B cell (primary cell): ENCODE results near the gene DPYSL3. TPM values are rescaled to one million over a fixed set of nuclear protein-coding genes. Genes with fewer than 3 reads are reported as not detected.

Experiments
- ATAC-seq: fragments of 200-7000 bp; cut with Tn5 transposase; one replicate; pipeline ENCODE4 v1.10.0; 2021; ENCODE audit warnings: low read depth, mild to moderate bottlenecking, moderate number of reproducible peaks, moderate library complexity
- CTCF ChIA-PET: fragments of 350-600 bp; sonication (Branson Sonifier 250); formaldehyde crosslinking; loops from one replicate; lab custom pipeline; 2021; ENCODE audit warnings: antibody characterized with exemption, inconsistent platforms; lab: Charles Lee
- POLR2A ChIA-PET: fragments of 350-600 bp; sonication (Branson Sonifier 250); formaldehyde crosslinking; loops from one replicate; lab custom pipeline; 2021; ENCODE audit warnings: antibody characterized with exemption; lab: Charles Lee
- DNase-seq: peaks from one replicate; pipeline ENCODE4 v3.0.0; 2013
- H2AFZ ChIP-seq: 2 replicates; pipeline ENCODE4 v1.6.1; 2012; ENCODE audit warnings: mild to moderate bottlenecking, low read depth, low read length; ENCODE audit not compliant: insufficient read depth, poor library complexity, severe bottlenecking
- H3K27ac ChIP-seq, 2 donors: 1 replicate in 1 of 2; 2 replicates in 1 of 2; pipeline ENCODE4 v1.5.1; 2012 to 2013; ENCODE audit warnings: low read length in 2 of 2, mild to moderate bottlenecking in 2 of 2, moderate library complexity in 1 of 2
- H3K27me3 ChIP-seq, 4 experiments: fragments of 200-600 bp in 1 of 4; sonication (generic) in 1 of 4; replicated peaks in 1 of 4; 1 replicate in 2 of 4; 2 replicates in 2 of 4; pipeline versions ENCODE4 v1.6.1 to v1.7.0; 2013 to 2016; ENCODE audit warnings: low read length in 3 of 4, mild to moderate bottlenecking in 2 of 4, mixed read lengths in 1 of 4, moderate library complexity in 1 of 4; ENCODE audit not compliant: insufficient read depth in 4 of 4, control insufficient read depth in 3 of 4; ENCODE audit errors: control extremely low read depth in 1 of 4
- H3K36me3 ChIP-seq, 2 experiments: replicated peaks in 1 of 2; 1 replicate in 1 of 2; 2 replicates in 1 of 2; pipeline versions ENCODE4 v1.6.1 to v1.7.1; 2013; ENCODE audit warnings: low read length in 1 of 2; ENCODE audit not compliant: insufficient read depth in 2 of 2, control insufficient read depth in 1 of 2; ENCODE audit errors: control extremely low read depth in 1 of 2, extremely low read depth in 1 of 2
- H3K4me1 ChIP-seq, 2 donors: fragments of 200-600 bp in 1 of 2; sonication (generic) in 1 of 2; 1 replicate in 1 of 2; 2 replicates in 1 of 2; pipeline versions ENCODE4 v1.5.1 to v1.6.1; 2013 to 2017; ENCODE audit warnings: low read length in 2 of 2; ENCODE audit not compliant: control insufficient read depth in 2 of 2, insufficient read depth in 2 of 2
- H3K4me2 ChIP-seq: replicated peaks from 2 replicates; pipeline ENCODE3; 2012; ENCODE audit warnings: mild to moderate bottlenecking, low read depth, low read length; ENCODE audit not compliant: poor library complexity, severe bottlenecking
- H3K4me3 ChIP-seq, 5 experiments: fragments of 200-600 bp in 1 of 5; sonication (generic) in 1 of 5; 1 replicate in 3 of 5; 2 replicates in 2 of 5; pipeline versions ENCODE4 v1.5.1 to v1.7.0; 2011 to 2016; ENCODE audit warnings: low read length in 4 of 5, mild to moderate bottlenecking in 4 of 5, low read depth in 2 of 5, control low read depth in 1 of 5, moderate library complexity in 1 of 5; ENCODE audit not compliant: insufficient read depth in 1 of 5; ENCODE audit errors: control extremely low read depth in 1 of 5, extremely low read depth in 1 of 5
- H3K79me2 ChIP-seq: fragments of 200-600 bp; sonication (generic); one replicate; pipeline ENCODE4 v1.6.0; 2016; ENCODE audit warnings: low read length; ENCODE audit not compliant: control insufficient read depth, insufficient read depth
- H3K9ac ChIP-seq: fragments of 200-600 bp; sonication (generic); 2 replicates; pipeline ENCODE4 v1.6.1; 2017; ENCODE audit warnings: mild to moderate bottlenecking, low read length, moderate library complexity
- H3K9me3 ChIP-seq, 3 donors: one replicate each; pipeline versions ENCODE4 v1.6.1 to v1.7.1; 2013; ENCODE audit warnings: low read length in 2 of 3; ENCODE audit not compliant: control insufficient read depth in 2 of 3, insufficient read depth in 1 of 3; ENCODE audit errors: control extremely low read depth in 1 of 3
- H4K20me1 ChIP-seq: 2 replicates; pipeline ENCODE4 v1.6.0; 2012; ENCODE audit warnings: mild to moderate bottlenecking, low read length; ENCODE audit not compliant: insufficient read depth, control insufficient read depth, poor library complexity, severe bottlenecking
- H3K27ac Mint-ChIP-seq: one replicate; pipeline ENCODE4 v1.8.0; 2021; ENCODE audit warnings: mixed read lengths
- H3K27me3 Mint-ChIP-seq: one replicate; pipeline ENCODE4 v1.8.0; 2021; ENCODE audit warnings: mixed read lengths
- H3K4me1 Mint-ChIP-seq: one replicate; pipeline ENCODE4 v1.8.0; 2021; ENCODE audit warnings: mixed read lengths
- H3K4me3 Mint-ChIP-seq: one replicate; pipeline ENCODE4 v1.8.0; 2021; ENCODE audit warnings: mixed read lengths
- H3K9me3 Mint-ChIP-seq: one replicate; pipeline ENCODE4 v1.8.0; 2022; ENCODE audit warnings: mixed read lengths; ENCODE audit not compliant: insufficient read depth
- EZH2 ChIP-seq: IDR thresholded peaks from 2 replicates; pipeline ENCODE4 v1.6.1; 2012; ENCODE audit warnings: borderline replicate concordance, low read depth, mild to moderate bottlenecking, moderate library complexity, low read length; ENCODE audit not compliant: insufficient read depth, poor library complexity, severe bottlenecking
- WGBS: methylation state at CpG from one replicate; pipeline ENCODE4 v1.1.5; 2013; ENCODE audit warnings: missing lambda C conversion rate; ENCODE audit not compliant: insufficient coverage; 5-methylcytosine and 5-hydroxymethylcytosine counted together
- intact Hi-C: fragments of 100-400 bp; cut with micrococcal nuclease; formaldehyde crosslinking; loops from one replicate; pipeline ENCODE4 v1.10.0; 2022
- polyA plus RNA-seq: library from polyadenylated mRNA; depleted of rRNA; stranded (reverse); fragments of >200 nt; gene quantifications from 2 replicates; pipeline ENCODE4 v1.2.3, GENCODE V29; 2012
- total RNA-seq, 2 donors: library from RNA; stranded (reverse); fragments of 120-200 nt in 1 of 2; gene quantifications; 1 replicate in 1 of 2; 2 replicates in 1 of 2; pipeline versions ENCODE4 v1.2.3 to v1.2.4, GENCODE V29; 2013 to 2022
- TF ChIP-seq, protein P1 (sequence below): fragments of 200-600 bp; IDR thresholded peaks from one replicate; pipeline ENCODE4 v1.8.0; 2022; ENCODE audit warnings: antibody characterized with exemption, mild to moderate bottlenecking

The DPYSL3 gene
- total and polyA plus RNA-seq, 2 donors (not counting 1 experiment from before 2014, with no cell fraction given) = not detected

DNA sequence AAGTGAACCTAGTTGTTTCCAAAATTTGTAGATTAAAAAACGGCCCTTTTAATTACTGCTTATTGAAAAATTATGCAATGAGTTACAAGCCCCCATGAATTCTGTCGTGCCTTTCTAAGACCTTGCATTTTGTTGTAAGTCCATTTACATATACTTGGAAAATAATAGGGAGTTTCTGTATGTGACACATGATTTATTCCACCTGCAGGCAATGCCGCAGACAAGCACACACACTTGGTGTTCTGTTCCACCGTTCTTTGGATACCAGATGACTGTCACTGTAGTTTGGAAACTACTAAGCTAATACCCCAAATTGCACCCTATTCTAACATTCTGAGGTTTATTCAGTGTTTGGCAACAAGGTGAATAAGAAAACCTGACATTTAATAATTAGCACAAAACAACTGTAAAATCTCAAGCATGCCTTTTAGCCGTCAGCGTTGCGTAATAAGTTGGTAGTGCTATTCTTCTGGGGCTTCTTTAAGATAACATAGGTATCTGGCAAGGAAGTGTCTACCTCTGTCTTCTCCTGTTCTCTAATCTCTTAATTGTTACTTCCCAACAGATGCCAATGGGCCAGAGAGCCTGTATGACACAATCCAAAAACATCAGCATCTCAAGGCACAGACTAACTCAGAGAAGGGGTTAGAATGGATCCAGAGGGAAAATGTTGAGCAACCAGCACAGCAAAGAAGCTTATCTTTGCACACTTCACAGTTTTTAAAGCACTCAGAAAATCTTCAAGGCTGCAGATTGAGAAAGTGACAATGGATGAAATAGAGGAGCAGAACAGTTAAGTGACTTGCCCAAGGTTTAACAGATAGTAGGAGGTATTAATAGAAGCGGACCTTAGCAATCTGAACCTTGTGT is 48.2 kb upstream of the DPYSL3 start:
- POLR2A ChIA-PET = no interaction called here
- no peaks in the 10 kb centered on the region for H3K27me3 ChIP-seq
- H3K4me1 ChIP-seq = no peaks in the 10 kb centered on the region
- Mint-ChIP-seq H3K27me3 (peaks cover 3% of the 10 kb centered on the region), H3K9me3 (no peaks in the 10 kb centered on the region), H3K4me1 (no peaks in the 10 kb centered on the region), H3K27ac (no peak overlapping the region), H3K4me3 (no peak overlapping the region)
- H3K27ac ChIP-seq = no peak overlapping the region
- intact Hi-C loops = no loop called here
- 80% methylated on average over 1 of the region's 8 CpGs for WGBS
- H3K4me2 ChIP-seq = no peak overlapping the region
- no peak overlapping the region for H2AFZ ChIP-seq
- ATAC-seq (no peak), DNase-seq (no peak)
- no peak for TF ChIP-seq EZH2
- TF ChIP-seq, protein P1, sequence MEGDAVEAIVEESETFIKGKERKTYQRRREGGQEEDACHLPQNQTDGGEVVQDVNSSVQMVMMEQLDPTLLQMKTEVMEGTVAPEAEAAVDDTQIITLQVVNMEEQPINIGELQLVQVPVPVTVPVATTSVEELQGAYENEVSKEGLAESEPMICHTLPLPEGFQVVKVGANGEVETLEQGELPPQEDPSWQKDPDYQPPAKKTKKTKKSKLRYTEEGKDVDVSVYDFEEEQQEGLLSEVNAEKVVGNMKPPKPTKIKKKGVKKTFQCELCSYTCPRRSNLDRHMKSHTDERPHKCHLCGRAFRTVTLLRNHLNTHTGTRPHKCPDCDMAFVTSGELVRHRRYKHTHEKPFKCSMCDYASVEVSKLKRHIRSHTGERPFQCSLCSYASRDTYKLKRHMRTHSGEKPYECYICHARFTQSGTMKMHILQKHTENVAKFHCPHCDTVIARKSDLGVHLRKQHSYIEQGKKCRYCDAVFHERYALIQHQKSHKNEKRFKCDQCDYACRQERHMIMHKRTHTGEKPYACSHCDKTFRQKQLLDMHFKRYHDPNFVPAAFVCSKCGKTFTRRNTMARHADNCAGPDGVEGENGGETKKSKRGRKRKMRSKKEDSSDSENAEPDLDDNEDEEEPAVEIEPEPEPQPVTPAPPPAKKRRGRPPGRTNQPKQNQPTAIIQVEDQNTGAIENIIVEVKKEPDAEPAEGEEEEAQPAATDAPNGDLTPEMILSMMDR = no peak
- H3K9ac ChIP-seq = no peak overlapping the region
- CTCF ChIA-PET = no interaction called here
- no peak overlapping the region for H3K4me3 ChIP-seq
- no peaks in the 10 kb centered on the region for H3K9me3 ChIP-seq
- no peaks in the 10 kb centered on the region for H4K20me1 ChIP-seq
- H3K36me3 ChIP-seq = no peaks in the 10 kb centered on the region
- no peaks in the 10 kb centered on the region for H3K79me2 ChIP-seq

DNA sequence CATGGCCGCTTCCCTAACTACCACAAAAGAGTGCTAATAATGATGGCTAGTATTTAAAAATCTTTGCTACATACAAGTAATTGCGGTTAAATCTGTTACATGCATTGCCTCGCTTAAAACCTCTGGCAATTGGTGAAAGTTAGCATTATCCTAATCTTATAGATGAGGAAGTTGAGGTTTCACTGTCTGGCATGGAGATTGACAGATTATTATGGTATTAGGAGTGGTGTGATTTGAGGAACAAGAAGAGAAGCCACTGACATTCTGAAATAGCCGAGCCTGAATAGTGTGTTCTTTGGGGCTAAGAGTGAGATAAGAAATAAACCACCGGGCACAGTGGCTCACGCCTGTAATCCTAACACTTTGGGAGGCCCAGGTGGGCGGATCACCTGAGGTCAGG is 45.3 kb upstream of the DPYSL3 start:
- POLR2A ChIA-PET = no interaction called here
- Histone ChIP-seq H3K27ac (no peak overlapping the region), H3K79me2 (no peaks in the 10 kb centered on the region), H4K20me1 (no peaks in the 10 kb centered on the region), H3K36me3 (no peaks in the 10 kb centered on the region), H3K4me1 (no peaks in the 10 kb centered on the region), H3K4me2 (no peak overlapping the region), H3K27me3 (no peaks in the 10 kb centered on the region), H3K9me3 (peaks cover 0 to 6% (median 0%) of the 10 kb centered on the region in 3 donors), H3K4me3 (no peak overlapping the region), H2AFZ (no peak overlapping the region), H3K9ac (no peak overlapping the region)
- DNase-seq = no peak
- Mint-ChIP-seq H3K27me3 (no peaks in the 10 kb centered on the region), H3K27ac (no peak overlapping the region), H3K4me1 (no peaks in the 10 kb centered on the region), H3K9me3 (no peaks in the 10 kb centered on the region), H3K4me3 (no peak overlapping the region)
- ATAC-seq = no peak
- CTCF ChIA-PET = no interaction called here
- intact Hi-C loops = no loop called here
- WGBS = 57% methylated on average over 4 of the region's 7 CpGs
- TF ChIP-seq, protein P1 = no peak
- TF ChIP-seq EZH2 = no peak
